ENCODE measurements around the gene C12orf56.
"Not testable (repeated sequence)": the region's sequence is repeated elsewhere in the genome, so short reads cannot be mapped to it uniquely, and the experiment has no call there.

The C12orf56 gene

GRCh38 chr12:64325055-64325454 is 65.5 kb downstream of the C12orf56 start:
- no peak overlapping the region for H3K4me3 ChIP-seq (ENCODE audit: low read depth, low read length)
- TF ChIP-seq, protein P1, sequence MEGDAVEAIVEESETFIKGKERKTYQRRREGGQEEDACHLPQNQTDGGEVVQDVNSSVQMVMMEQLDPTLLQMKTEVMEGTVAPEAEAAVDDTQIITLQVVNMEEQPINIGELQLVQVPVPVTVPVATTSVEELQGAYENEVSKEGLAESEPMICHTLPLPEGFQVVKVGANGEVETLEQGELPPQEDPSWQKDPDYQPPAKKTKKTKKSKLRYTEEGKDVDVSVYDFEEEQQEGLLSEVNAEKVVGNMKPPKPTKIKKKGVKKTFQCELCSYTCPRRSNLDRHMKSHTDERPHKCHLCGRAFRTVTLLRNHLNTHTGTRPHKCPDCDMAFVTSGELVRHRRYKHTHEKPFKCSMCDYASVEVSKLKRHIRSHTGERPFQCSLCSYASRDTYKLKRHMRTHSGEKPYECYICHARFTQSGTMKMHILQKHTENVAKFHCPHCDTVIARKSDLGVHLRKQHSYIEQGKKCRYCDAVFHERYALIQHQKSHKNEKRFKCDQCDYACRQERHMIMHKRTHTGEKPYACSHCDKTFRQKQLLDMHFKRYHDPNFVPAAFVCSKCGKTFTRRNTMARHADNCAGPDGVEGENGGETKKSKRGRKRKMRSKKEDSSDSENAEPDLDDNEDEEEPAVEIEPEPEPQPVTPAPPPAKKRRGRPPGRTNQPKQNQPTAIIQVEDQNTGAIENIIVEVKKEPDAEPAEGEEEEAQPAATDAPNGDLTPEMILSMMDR (IDR thresholded peaks at IDR 0.05; ENCODE audit: borderline replicate concordance, insufficient read depth, low read depth, low read length): no peak

- no peak overlapping the region for H3K4me3 ChIP-seq (ENCODE audit: low read depth, low read length)
- TF ChIP-seq, protein P1 (IDR thresholded peaks at IDR 0.05; ENCODE audit: borderline replicate concordance, insufficient read depth, low read depth, low read length): no peak
These were observed 66.9 kb downstream of the C12orf56 start for GRCh38 chr12:64323476-64324225.

- no peak overlapping the region for H3K4me3 ChIP-seq (ENCODE audit: low read depth, low read length)
- TF ChIP-seq, protein P1 (IDR thresholded peaks at IDR 0.05; ENCODE audit: borderline replicate concordance, insufficient read depth, low read depth, low read length): no peak
These were observed 67.6 kb downstream of the C12orf56 start for GRCh38 chr12:64323006-64323405.

DNA sequence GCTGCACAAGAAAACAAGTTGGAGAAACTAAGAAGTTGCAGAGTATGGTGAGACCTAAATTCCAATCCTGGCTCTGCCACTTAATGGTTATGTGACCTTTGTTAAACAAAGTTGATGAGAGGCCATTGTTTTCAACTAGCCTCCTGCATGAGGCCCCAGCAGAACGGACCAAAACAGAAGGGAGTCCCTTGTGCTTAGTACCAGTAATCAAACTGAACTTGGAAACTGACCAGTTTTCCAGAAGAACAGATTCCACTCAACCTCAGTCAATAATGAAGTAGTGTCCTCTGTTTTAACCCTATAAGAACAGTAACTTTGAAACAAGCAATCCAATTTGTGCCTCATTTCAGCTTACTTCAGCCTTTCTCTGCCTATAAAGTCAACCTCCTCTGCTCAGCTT is 69.9 kb downstream of the C12orf56 start:
- TF ChIP-seq, protein P1 (IDR thresholded peaks at IDR 0.05; ENCODE audit: borderline replicate concordance, insufficient read depth, low read depth, low read length): no peak
- H3K4me3 ChIP-seq (ENCODE audit: low read depth, low read length): no peak overlapping the region

- H3K4me3 ChIP-seq (ENCODE audit: low read depth, low read length): not testable (repeated sequence)
These were observed 70.9 kb downstream of the C12orf56 start for GRCh38 chr12:64319540-64320225.

GRCh38 chr12:64318605-64319004 is 72.0 kb downstream of the C12orf56 start:
- TF ChIP-seq, protein P1 (IDR thresholded peaks at IDR 0.05; ENCODE audit: borderline replicate concordance, insufficient read depth, low read depth, low read length): no peak
- H3K4me3 ChIP-seq (ENCODE audit: low read depth, low read length): no peak overlapping the region

GRCh38 chr12:64311877-64312276 is 78.7 kb downstream of the C12orf56 start:
- TF ChIP-seq, protein P1 (IDR thresholded peaks at IDR 0.05; ENCODE audit: borderline replicate concordance, insufficient read depth, low read depth, low read length): no peak
- no peak overlapping the region for H3K4me3 ChIP-seq (ENCODE audit: low read depth, low read length)

All from GM12875 (cell line).